PC-3 (cell line): ENCODE measurements around the gene NDUFAF2.

ENCODE experiments used
- CTCF ChIP-seq: fragments of 300-600 bp; sonication (generic); conservative IDR thresholded peaks from 2 replicates; pipeline ENCODE4 v1.5.1; 2017; ENCODE audit warnings: antibody characterized with exemption, low read depth, mild to moderate bottlenecking, low read length
- EZH2 ChIP-seq: fragments of 300-600 bp; sonication (generic); IDR thresholded peaks from one replicate; pipeline ENCODE4 v1.6.1; 2017; ENCODE audit warnings: antibody characterized with exemption, mild to moderate bottlenecking, low read length; ENCODE audit not compliant: unreplicated experiment
- EZH2phosphoT487 ChIP-seq: fragments of 300-600 bp; sonication (generic); IDR thresholded peaks from 2 replicates; pipeline ENCODE4 v1.6.1; 2018; ENCODE audit warnings: mild to moderate bottlenecking, antibody characterized with exemption, low read length, borderline replicate concordance

GRCh38 chr5:60944904-60945812 is at the start of gene NDUFAF2, which contains the start of gene ERCC8:
- TF ChIP-seq CTCF (no peak), EZH2 (no peak), EZH2phosphoT487 (no peak)
